Spleen (tissue), 7 donors: ENCODE data around the gene PBXIP1.

Source experiments
- CTCF ChIP-seq, 11 experiments: fragments of 200-600 bp in 7 of 11; fragments of 450-650 bp in 4 of 11; sonication (generic) in 4 of 11; IDR thresholded peaks in 8 of 11; conservative IDR thresholded peaks in 3 of 11; 1 replicate in 7 of 11; 2 replicates in 4 of 11; pipeline versions ENCODE4 v1.4.0 to v1.8.0; 2016 to 2021; ENCODE audit warnings: antibody characterized with exemption in 11 of 11, inconsistent platforms in 4 of 11, mild to moderate bottlenecking in 1 of 11
- POLR2AphosphoS5 ChIP-seq, 3 donors: sonication (generic); formaldehyde crosslinking; IDR thresholded peaks; one replicate each; pipeline ENCODE4 v1.5.1; 2017; ENCODE audit warnings: antibody characterized with exemption in 3 of 3
- donor health status: DM: no; HTN: no; CAD: no; lungs with moderate emphysema.
- donor health status: DM: no; HTN: no; CAD: no.
- donor health status: DM: no; HTN: no; CAD: no.

GRCh38 chr1:154940213-154940560 is 15.7 kb downstream of the PBXIP1 start:
- TF ChIP-seq CTCF (IDR thresholded peaks at IDR 0.05 in 8 of 11, conservative IDR thresholded peaks at IDR 0.05 in 3 of 11) (no peak), POLR2AphosphoS5 (IDR thresholded peaks at IDR 0.05) (no peak)
